ENCODE measurements around the gene EEF2K.

Gene EEF2K

DNA sequence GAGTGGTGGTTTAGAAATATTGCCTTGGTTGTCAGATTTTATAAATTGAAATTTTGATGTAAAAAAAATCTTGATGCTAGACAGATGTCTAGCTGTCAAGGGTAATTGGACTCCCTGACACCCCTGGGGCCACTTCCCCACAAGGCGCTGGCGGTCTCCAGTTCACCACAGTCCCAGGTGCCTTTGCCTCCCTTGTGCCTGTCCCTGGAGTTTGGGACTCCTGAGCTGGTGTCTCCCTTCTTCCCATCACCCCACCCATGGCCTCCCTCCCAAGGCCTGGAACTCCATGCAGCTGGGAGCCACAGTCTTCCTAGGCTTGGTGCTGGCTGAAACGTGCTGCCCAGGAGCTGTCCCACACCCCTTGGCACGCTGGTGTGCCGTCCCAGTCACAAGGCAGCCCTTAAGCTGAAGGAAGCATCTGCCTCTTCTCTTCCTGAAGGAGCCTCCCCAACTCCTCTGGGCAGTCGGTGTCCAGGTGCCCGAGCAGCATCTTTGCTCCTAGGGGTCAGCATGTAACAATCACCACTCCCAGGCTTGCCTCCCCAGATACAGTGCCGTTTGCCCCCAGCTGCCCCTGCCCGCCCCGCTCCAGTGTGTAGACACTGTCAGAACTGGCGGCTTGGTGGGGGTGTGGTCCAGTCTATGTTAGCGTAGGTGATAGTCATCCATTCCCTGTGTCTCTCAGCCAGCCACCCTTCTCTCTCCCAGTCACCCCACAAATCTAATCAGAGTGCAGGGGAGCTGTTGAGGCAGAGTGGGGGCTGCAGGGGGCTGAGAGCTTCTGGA lies 117.3 kb downstream of the EEF2K start:
- Histone ChIP-seq H3K4me3 (ENCODE audit: low read length, poor library complexity, severe bottlenecking) (no peak overlapping the region), H3K79me2 (ENCODE audit: insufficient read depth, low read length) (no peaks in the 10 kb centered on the region), H3F3A (ENCODE audit: low read depth) (no peaks in the 10 kb centered on the region), H3K9me3 (ENCODE audit: insufficient read depth, low read depth, low read length) (no peaks in the 10 kb centered on the region), H4K20me1 (ENCODE audit: insufficient read depth, low read length, poor library complexity, severe bottlenecking) (peaks cover 2% of the 10 kb centered on the region), H3K36me3 (ENCODE audit: insufficient read depth, low read length) (peaks cover 79% of the 10 kb centered on the region; the same call in 1 of the 2 replicates), H3K27me3 (ENCODE audit: insufficient read depth, low read length, poor library complexity, severe bottlenecking) (no peaks in the 10 kb centered on the region), H2AFZ (ENCODE audit: low read length) (no peak overlapping the region), H3K4me2 (ENCODE audit: low read depth, low read length, poor library complexity, severe bottlenecking) (no peak overlapping the region), H3K9ac (ENCODE audit: low read depth, low read length, poor library complexity, severe bottlenecking) (no peak overlapping the region), H3K4me1 (ENCODE audit: insufficient read depth, low read length, poor library complexity, severe bottlenecking) (no peaks in the 10 kb centered on the region), H3K9me2 (replicated peaks; ENCODE audit: low read depth, low read length) (no peaks in the 10 kb centered on the region)
- TF ChIP-seq EZH2phosphoT487 (IDR thresholded peaks at IDR 0.05; ENCODE audit: borderline replicate concordance) = no peak
- TF ChIP-seq, protein P1, sequence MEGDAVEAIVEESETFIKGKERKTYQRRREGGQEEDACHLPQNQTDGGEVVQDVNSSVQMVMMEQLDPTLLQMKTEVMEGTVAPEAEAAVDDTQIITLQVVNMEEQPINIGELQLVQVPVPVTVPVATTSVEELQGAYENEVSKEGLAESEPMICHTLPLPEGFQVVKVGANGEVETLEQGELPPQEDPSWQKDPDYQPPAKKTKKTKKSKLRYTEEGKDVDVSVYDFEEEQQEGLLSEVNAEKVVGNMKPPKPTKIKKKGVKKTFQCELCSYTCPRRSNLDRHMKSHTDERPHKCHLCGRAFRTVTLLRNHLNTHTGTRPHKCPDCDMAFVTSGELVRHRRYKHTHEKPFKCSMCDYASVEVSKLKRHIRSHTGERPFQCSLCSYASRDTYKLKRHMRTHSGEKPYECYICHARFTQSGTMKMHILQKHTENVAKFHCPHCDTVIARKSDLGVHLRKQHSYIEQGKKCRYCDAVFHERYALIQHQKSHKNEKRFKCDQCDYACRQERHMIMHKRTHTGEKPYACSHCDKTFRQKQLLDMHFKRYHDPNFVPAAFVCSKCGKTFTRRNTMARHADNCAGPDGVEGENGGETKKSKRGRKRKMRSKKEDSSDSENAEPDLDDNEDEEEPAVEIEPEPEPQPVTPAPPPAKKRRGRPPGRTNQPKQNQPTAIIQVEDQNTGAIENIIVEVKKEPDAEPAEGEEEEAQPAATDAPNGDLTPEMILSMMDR (conservative IDR thresholded peaks at IDR 0.05; ENCODE audit: low read length) = no peak

DNA sequence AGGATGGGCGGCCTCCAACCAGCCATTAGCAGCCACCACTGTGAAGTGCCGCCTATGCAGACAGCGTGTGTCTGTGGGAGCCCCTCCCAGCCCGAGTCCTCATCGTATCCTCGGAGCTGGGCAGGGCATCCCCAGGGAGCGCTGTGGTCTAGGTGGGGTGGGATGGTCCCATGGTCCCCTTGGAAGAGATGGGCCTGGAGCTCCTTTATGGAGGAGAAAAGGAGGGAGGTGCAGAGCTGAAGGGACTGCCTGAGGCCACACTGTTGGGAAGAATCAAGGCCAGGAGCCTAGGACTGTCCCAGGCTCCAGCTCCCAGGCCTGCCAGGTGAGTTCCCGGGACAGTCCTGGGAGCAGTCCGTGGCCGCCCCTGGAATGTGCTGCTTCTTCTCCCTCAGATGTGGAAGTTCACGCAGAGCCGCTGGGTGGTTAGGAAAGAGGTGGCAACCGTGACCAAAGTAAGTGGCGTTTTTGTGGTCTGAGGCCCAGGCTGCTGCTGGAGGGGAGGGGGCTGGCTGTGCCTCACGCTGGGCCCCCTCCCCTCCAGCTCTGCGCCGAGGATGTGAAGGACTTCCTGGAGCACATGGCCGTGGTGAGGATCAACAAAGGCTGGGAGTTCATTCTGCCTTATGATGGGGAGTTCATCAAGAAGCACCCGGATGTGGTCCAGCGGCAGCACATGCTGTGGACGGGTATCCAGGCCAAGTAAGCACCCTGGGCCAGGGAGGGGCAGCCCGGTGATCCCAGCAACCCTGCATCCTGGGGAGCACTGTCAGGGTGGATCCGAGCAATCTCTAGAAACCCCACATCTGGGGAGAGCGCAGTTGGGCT lies 118.1 kb downstream of the EEF2K start:
- no peak overlapping the region for H2AFZ ChIP-seq (ENCODE audit: low read length)
- no peak overlapping the region for H3K4me3 ChIP-seq (ENCODE audit: low read length, poor library complexity, severe bottlenecking)
- no peaks in the 10 kb centered on the region for H3K9me2 ChIP-seq (replicated peaks; ENCODE audit: low read depth, low read length)
- no peaks in the 10 kb centered on the region for H3K79me2 ChIP-seq (ENCODE audit: insufficient read depth, low read length)
- H3K4me2 ChIP-seq (ENCODE audit: low read depth, low read length, poor library complexity, severe bottlenecking) = no peak overlapping the region
- peaks cover 2% of the 10 kb centered on the region for H4K20me1 ChIP-seq (ENCODE audit: insufficient read depth, low read length, poor library complexity, severe bottlenecking)
- H3K4me1 ChIP-seq (ENCODE audit: insufficient read depth, low read length, poor library complexity, severe bottlenecking) = no peaks in the 10 kb centered on the region
- no peaks in the 10 kb centered on the region for H3K27me3 ChIP-seq (ENCODE audit: insufficient read depth, low read length, poor library complexity, severe bottlenecking)
- no peak for TF ChIP-seq EZH2phosphoT487 (IDR thresholded peaks at IDR 0.05; ENCODE audit: borderline replicate concordance)
- TF ChIP-seq, protein P1 (conservative IDR thresholded peaks at IDR 0.05; ENCODE audit: low read length) = no peak
- H3K36me3 ChIP-seq (ENCODE audit: insufficient read depth, low read length) = peaks cover 80% of the 10 kb centered on the region; the same call in 1 of the 2 replicates
- H3F3A ChIP-seq (ENCODE audit: low read depth) = no peaks in the 10 kb centered on the region
- H3K9ac ChIP-seq (ENCODE audit: low read depth, low read length, poor library complexity, severe bottlenecking) = no peak overlapping the region
- H3K9me3 ChIP-seq (ENCODE audit: insufficient read depth, low read depth, low read length) = no peaks in the 10 kb centered on the region

DNA sequence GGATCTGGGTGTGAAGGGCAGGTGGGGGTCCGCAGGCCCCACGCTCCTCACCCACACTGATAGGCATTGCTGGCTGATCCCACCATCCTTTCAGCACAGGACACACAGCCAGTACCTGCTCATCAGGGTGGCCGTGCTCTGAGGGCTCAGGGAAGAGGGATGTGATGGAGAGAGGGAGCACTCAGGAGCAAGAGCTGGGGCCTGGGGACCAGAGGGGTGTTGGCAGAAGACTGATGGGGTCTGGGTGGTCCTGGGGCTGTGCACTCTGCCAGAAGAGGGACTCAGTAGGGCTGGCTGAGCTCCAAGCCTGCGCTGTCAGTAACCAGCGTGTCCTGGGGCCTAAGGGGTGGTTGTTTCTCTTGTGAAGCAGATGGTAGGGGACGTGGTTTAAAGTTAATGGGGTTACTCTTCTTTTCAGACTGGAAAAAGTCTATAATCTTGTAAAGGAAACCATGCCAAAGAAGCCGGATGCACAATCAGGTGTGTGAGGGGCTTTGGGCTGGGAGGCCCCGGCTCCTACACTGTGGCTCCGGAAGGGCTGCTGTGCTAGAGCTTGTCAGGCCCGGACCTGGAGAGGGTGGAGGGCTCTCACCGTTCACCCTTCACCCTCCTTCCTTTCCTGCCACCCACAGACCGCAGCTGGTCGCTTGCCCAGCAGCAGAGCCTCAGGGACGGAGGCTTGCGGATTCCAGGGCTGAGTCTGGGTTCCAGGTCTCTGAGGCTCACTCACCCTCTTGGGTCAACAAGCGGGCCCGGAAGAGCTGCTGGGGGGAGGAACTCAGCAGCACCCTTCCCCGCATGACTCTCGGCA lies 118.9 kb downstream of the EEF2K start:
- H3K4me3 ChIP-seq (ENCODE audit: low read length, poor library complexity, severe bottlenecking) = no peak overlapping the region
- H2AFZ ChIP-seq (ENCODE audit: low read length) = no peak overlapping the region
- H3K27me3 ChIP-seq (ENCODE audit: insufficient read depth, low read length, poor library complexity, severe bottlenecking) = no peaks in the 10 kb centered on the region
- no peak overlapping the region for H3K4me2 ChIP-seq (ENCODE audit: low read depth, low read length, poor library complexity, severe bottlenecking)
- no peaks in the 10 kb centered on the region for H3K79me2 ChIP-seq (ENCODE audit: insufficient read depth, low read length)
- no peaks in the 10 kb centered on the region for H3K9me2 ChIP-seq (replicated peaks; ENCODE audit: low read depth, low read length)
- no peak overlapping the region for H3K9ac ChIP-seq (ENCODE audit: low read depth, low read length, poor library complexity, severe bottlenecking)
- H3F3A ChIP-seq (ENCODE audit: low read depth) = no peaks in the 10 kb centered on the region
- peaks cover 2% of the 10 kb centered on the region for H4K20me1 ChIP-seq (ENCODE audit: insufficient read depth, low read length, poor library complexity, severe bottlenecking)
- TF ChIP-seq, protein P1 (conservative IDR thresholded peaks at IDR 0.05; ENCODE audit: low read length) = no peak
- no peak for TF ChIP-seq EZH2phosphoT487 (IDR thresholded peaks at IDR 0.05; ENCODE audit: borderline replicate concordance)
- H3K4me1 ChIP-seq (ENCODE audit: insufficient read depth, low read length, poor library complexity, severe bottlenecking) = no peaks in the 10 kb centered on the region
- peaks cover 73% of the 10 kb centered on the region; the same call in 1 of the 2 replicates for H3K36me3 ChIP-seq (ENCODE audit: insufficient read depth, low read length)
- no peaks in the 10 kb centered on the region for H3K9me3 ChIP-seq (ENCODE audit: insufficient read depth, low read depth, low read length)
